ENCODE results near the gene ZNF71. TPM values are rescaled to one million over a fixed set of nuclear protein-coding genes. Genes with fewer than 3 reads are reported as not detected.

ZNF71 gene
- total RNA-seq, 2 donors from 2014 or later, result 5.6 to 7.8 TPM

- DNase-seq, result no peak
- no peak for ATAC-seq
- intact Hi-C loops (cut with DNase I), result no loop called here
Measured at GRCh38 chr19:56617531-56617930, 22.4 kb downstream of the ZNF71 start.

- ATAC-seq (no peak), DNase-seq (no peak)
- intact Hi-C loops (cut with DNase I), result no loop called here
Measured at GRCh38 chr19:56619121-56619520, 24.0 kb downstream of the ZNF71 start.

GRCh38 chr19:56622374-56622773 lies 27.3 kb downstream of the ZNF71 start:
- DNase-seq, result no peak
- intact Hi-C loops (cut with DNase I), result no loop called here
- no peak for ATAC-seq

- intact Hi-C loops (cut with DNase I), result no loop called here
- ATAC-seq (no peak), DNase-seq (no peak)
Measured at GRCh38 chr19:56623006-56623405, 27.9 kb downstream of the ZNF71 start.

- ATAC-seq, result no peak
- no peak for DNase-seq
Measured at GRCh38 chr19:56625708-56626107, 30.6 kb downstream of the ZNF71 start.

GRCh38 chr19:56633021-56633420 lies 37.9 kb downstream of the ZNF71 start:
- ATAC-seq, result no peak
- DNase-seq, result no peak
- intact Hi-C loops (cut with DNase I), result no loop called here

More at GRCh38 chr19:56625708-56626107, 30.6 kb downstream of the ZNF71 start:
- intact Hi-C loops (cut with DNase I), result no loop called here

GRCh38 chr19:56637976-56638555 lies 43.0 kb downstream of the ZNF71 start:
- ATAC-seq (peak; percentile 89 to 94), DNase-seq (peak; percentile 89)
- intact Hi-C loops (cut with DNase I), result no loop called here

- ATAC-seq (peak in 1 of 2 donors; percentile 34), DNase-seq (no peak)
- intact Hi-C loops (cut with DNase I), result no loop called here
Measured at GRCh38 chr19:56639217-56639616, 44.1 kb downstream of the ZNF71 start.

GRCh38 chr19:56642711-56643459 lies 47.8 kb downstream of the ZNF71 start, which contains the start of gene SMIM17:
TSS of gene SMIM17 (plus strand) at chr19:56643159. CDS start at chr19:56645668, 2,509 bp downstream.
- intact Hi-C loops (cut with DNase I), result no loop called here
- no peak for ATAC-seq

GRCh38 chr19:56643460-56643955 lies 48.4 kb downstream of the ZNF71 start:
- ATAC-seq, result no peak
- intact Hi-C loops (cut with DNase I), result no loop called here
- DNase-seq, result no peak

More at GRCh38 chr19:56642711-56643459, 47.8 kb downstream of the ZNF71 start, which contains the start of gene SMIM17:
- no peak for DNase-seq

- ATAC-seq (no peak), DNase-seq (no peak)
- intact Hi-C loops (cut with DNase I), result no loop called here
Measured at GRCh38 chr19:56654151-56654550, 59.0 kb downstream of the ZNF71 start.

- DNase-seq (peak; percentile 72), ATAC-seq (peak; percentile 76 to 91)
- intact Hi-C loops (cut with DNase I), result no loop called here
Measured at GRCh38 chr19:56660381-56661107, 65.4 kb downstream of the ZNF71 start.

GRCh38 chr19:56661248-56661647 lies 66.1 kb downstream of the ZNF71 start:
- no peak for DNase-seq
- ATAC-seq, result no peak
- intact Hi-C loops (cut with DNase I), result no loop called here

GRCh38 chr19:56663931-56664500 lies 68.9 kb downstream of the ZNF71 start:
- no peak for DNase-seq
- intact Hi-C loops (cut with DNase I), result no loop called here
- ATAC-seq, result no peak

- intact Hi-C loops (cut with DNase I), result no loop called here
- ATAC-seq, result no peak
- no peak for DNase-seq
Measured at GRCh38 chr19:56664511-56664910, 69.4 kb downstream of the ZNF71 start.

GRCh38 chr19:56667311-56667870 lies 72.3 kb downstream of the ZNF71 start:
- intact Hi-C loops (cut with DNase I), result no loop called here
- no peak for DNase-seq
- ATAC-seq, result no peak

- DNase-seq (no peak), ATAC-seq (no peak)
- intact Hi-C loops (cut with DNase I), result no loop called here
Measured at GRCh38 chr19:56668676-56669075, 73.6 kb downstream of the ZNF71 start.

GRCh38 chr19:56670401-56670960 lies 75.4 kb downstream of the ZNF71 start:
- intact Hi-C loops (cut with DNase I), result no loop called here

More at GRCh38 chr19:56670401-56670960, 75.4 kb downstream of the ZNF71 start:
- no peak for ATAC-seq
- no peak for DNase-seq

All from left cardiac atrium (tissue), 4 donors.